Fibroblast of pulmonary artery (primary cell): ENCODE measurements around the gene B3GAT1.

Source experiments
- DNase-seq: peaks from one replicate; pipeline ENCODE4 v3.0.0-alpha.2; 2010; ENCODE audit warnings: low read depth
- H3K4me3 ChIP-seq: replicated peaks from 2 replicates; pipeline ENCODE4 v1.5.1; 2011; ENCODE audit warnings: low read depth, mild to moderate bottlenecking, control low read depth, low read length, moderate library complexity
- CTCF ChIP-seq: IDR thresholded peaks from 2 replicates; pipeline ENCODE4 v1.5.1; 2011; ENCODE audit warnings: mild to moderate bottlenecking, control low read depth, low read length, inconsistent platforms; ENCODE audit errors: missing control alignments

B3GAT1 gene

DNA sequence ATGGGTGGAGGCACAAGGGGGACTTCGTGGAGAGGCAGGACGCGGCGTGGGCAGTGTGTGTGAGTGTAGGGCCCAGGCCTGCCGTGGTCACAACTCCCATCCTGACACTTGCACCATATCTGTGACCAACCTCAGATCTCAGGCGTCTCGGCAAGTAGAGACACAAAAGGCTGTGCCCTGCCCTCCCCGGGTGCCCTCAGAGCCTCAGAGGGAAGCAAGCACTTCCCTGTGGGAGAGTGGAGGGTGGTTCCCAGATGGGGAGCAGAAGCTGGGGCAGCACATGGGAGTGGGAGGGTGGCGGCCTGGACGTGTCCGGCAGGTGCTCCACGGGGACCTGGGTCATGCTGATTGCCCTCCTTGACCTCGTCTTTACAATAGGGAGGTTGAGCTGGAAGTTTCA lies 20.4 kb downstream of the B3GAT1 start:
- DNase-seq = no peak
- no peak overlapping the region for H3K4me3 ChIP-seq
- TF ChIP-seq CTCF = no peak

DNA sequence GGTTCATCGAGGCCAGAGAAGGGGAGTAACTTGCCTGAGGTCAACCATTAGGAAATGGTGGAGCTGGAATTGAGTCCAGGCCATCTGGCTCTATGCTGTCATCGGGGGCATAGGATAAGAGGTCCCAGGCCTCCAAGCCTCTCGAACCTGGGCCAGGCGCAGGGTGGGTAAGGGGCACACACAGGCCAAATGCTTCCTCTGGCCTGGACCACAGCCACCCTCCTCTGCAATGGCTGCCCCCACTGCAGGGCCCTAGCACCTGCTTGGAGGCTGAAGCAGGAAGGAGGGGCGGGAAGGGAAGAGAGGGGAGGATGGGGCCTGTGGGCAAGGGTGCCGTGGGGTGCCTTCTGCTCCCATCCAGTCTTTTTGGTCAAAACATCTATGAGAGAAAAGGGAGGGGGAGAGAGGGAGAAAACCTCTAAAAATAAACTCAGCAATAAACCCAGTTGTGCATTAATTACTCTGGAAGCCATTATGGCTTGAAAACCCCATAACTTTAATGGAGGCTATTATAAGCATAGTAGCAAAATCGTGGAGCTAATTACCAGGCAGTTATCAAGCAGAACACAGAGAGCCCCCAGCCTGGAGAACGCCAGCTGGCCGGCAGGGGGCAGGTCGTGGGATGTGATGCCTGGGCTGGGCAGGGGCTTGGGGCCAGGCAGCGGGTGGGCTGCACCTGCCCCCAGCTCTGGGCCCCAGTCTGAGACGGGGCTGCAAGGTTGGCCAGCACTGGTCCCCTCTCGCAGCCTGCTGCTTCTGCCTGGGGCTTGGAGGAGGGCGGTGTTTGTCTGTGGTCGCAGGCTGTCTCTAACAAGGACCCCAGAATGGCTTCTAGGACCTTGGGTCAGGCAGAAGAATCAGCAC lies 21.1 kb downstream of the B3GAT1 start:
- DNase-seq = no peak
- TF ChIP-seq CTCF = no peak
- H3K4me3 ChIP-seq = no peak overlapping the region

GRCh38 chr11:134389464-134390180 lies 22.4 kb downstream of the B3GAT1 start:
- no peak for DNase-seq
- H3K4me3 ChIP-seq = no peak overlapping the region
- no peak for TF ChIP-seq CTCF

DNA sequence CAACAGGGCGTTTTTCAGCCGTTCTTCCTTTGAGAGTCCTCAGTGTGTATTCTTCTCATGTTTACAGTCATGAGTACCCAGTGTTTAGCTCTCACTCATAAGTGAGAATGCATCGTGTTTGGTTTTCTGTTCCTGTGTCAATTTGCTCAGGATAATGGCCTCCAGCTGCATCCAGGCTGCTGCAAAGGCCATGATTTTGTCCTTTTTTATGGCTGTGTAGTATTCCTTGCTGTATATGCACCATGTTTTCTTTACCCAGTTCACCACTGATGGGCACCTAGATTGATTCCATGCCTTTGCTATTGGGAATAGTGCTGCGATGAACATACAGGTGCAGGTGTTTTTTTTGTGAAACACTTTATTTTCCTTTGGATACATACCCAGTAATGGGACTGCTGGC lies 23.5 kb downstream of the B3GAT1 start:
- DNase-seq = no peak
- TF ChIP-seq CTCF = no peak
- H3K4me3 ChIP-seq = no peak overlapping the region

DNA sequence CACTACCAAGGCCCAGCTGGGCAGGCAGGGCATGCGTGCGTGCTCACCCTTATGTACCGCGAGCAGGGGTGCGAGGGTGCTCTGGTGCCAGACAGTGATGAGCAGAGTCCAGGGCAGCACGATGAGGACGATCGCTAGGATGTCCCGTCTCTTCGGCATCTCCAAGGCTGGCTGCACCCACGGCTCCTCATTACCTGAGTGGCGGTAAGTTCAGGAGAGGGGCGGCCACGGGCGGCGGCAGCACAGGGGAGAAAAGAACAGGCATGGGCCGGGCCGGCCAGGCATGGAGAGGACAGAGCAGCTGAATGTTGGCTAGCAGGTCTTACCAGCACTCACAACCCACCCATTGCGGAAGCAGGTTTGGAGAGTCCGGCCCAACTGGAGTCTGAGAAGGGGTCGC lies 24.5 kb downstream of the B3GAT1 start:
- no peak for TF ChIP-seq CTCF
- H3K4me3 ChIP-seq = no peak overlapping the region
- no peak for DNase-seq

DNA sequence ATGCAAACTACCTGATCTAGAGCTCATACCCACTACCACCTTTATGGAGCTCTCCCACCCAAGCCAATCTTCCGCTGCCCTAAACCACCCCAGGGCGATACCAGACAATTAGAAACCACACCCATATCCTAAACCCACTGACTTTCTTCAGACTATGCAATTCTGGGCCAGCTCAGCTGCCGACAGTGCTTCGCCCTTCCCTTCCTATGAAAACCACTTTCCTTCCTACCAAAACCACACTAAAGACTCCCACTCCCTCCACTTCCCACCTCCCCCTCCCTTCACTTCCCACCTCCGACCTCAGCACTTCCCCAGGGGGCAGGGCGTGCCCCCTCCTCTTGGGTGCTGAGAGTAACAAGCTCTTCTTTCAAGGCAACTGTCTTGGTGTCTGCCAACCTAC lies 25.1 kb downstream of the B3GAT1 start:
- H3K4me3 ChIP-seq = no peak overlapping the region
- DNase-seq = no peak
- TF ChIP-seq CTCF = no peak
